ENCODE data around the gene PGK2. TPM values are rescaled to one million over a fixed set of nuclear protein-coding genes. Genes with fewer than 3 reads are reported as not detected.

PGK2 gene
- total RNA-seq, 1 donor from 2014 or later, result 0.23 TPM

DNA sequence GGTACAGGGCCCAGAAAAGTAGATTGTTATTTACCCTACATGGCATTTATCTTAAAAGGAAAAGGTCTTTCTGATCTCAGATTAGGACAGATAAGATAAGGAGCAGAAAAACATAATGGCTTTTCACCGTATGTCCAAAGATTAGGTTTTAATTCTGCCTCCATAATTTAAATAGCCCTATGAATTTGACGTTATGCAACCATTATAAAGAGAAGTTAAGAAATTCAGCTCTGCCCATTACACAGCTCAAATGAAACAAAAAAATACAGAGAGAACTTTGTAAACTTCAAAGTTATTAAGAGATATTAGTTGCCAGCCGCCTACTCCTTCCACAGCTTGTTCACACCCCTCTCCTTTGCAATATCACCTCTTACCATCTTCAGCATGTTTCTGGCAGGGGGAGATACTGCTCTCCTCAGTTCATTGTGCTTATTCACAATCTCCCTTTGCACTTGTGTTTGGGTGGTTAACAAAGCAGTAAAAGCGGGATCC, 51.0 kb downstream of the PGK2 start:
- DNase-seq (ENCODE audit: low spot score), result no peak

Other genes starting within 250 kb of the PGK2 start
- gene C6orf141, start 236.6 kb downstream of the PGK2 start, total RNA-seq, result 1.6 TPM
- not detected for gene RHAG, start 150.4 kb downstream of the PGK2 start, total RNA-seq
- gene CRISP2, start 73.7 kb downstream of the PGK2 start, total RNA-seq, result 0.60 TPM
- 117 TPM for gene CRISP3, start 42.9 kb downstream of the PGK2 start, total RNA-seq
- gene CRISP1, start 79.2 kb upstream of the PGK2 start, total RNA-seq, result not detected
- not detected for gene DEFB114, start 176.9 kb upstream of the PGK2 start, total RNA-seq
- gene DEFB113, start 182.3 kb upstream of the PGK2 start, total RNA-seq, result not detected
- gene DEFB110, start 234.7 kb upstream of the PGK2 start, total RNA-seq, result not detected